Keratinocyte (primary cell): ENCODE results near the gene PARD3B. TPM values are rescaled to one million over a fixed set of nuclear protein-coding genes. Genes with fewer than 3 reads are reported as not detected.
A peak's percentile ranks its signal among the peaks of the same experiment; 100 is the strongest.

Source experiments
- DNase-seq: peaks from one replicate; pipeline ENCODE4 v3.0.0-alpha.2; 2011; ENCODE audit warnings: low read depth, missing footprints, low spot score
- FAIRE-seq: peaks from 2 replicates; lab custom pipeline; 2011; peaks lifted over from hg19 to GRCh38; lab: Jason Lieb, UNC
- H2AFZ ChIP-seq: 2 replicates; pipeline ENCODE4 v1.6.0; 2012; ENCODE audit warnings: low read length, control low read depth, inconsistent platforms; ENCODE audit not compliant: control insufficient read depth
- H3K27ac ChIP-seq: 2 replicates; pipeline ENCODE4 v1.5.1; 2011; ENCODE audit warnings: low read length; ENCODE audit not compliant: control insufficient read depth, insufficient read depth
- H3K27me3 ChIP-seq: 3 replicates; pipeline ENCODE4 v1.6.0; 2011; ENCODE audit warnings: low read length; ENCODE audit not compliant: control insufficient read depth, insufficient read depth; ENCODE audit errors: extremely low read depth
- H3K36me3 ChIP-seq, 2 experiments: 2 replicates in 1 of 2; 3 replicates in 1 of 2; pipeline ENCODE4 v1.5.1; 2011; ENCODE audit warnings: low read length in 2 of 2, mild to moderate bottlenecking in 1 of 2; ENCODE audit not compliant: control insufficient read depth in 2 of 2, insufficient read depth in 2 of 2; ENCODE audit errors: extremely low read depth in 1 of 2
- H3K4me1 ChIP-seq: 3 replicates; pipeline ENCODE4 v1.5.1; 2011; ENCODE audit warnings: low read length; ENCODE audit not compliant: control insufficient read depth, insufficient read depth; ENCODE audit errors: extremely low read depth
- H3K4me2 ChIP-seq: 3 replicates; pipeline ENCODE4 v1.6.0; 2011; ENCODE audit warnings: low read depth, low read length; ENCODE audit not compliant: control insufficient read depth, insufficient read depth; ENCODE audit errors: extremely low read depth
- H3K4me3 ChIP-seq, 3 experiments: fragments of 200-600 bp in 1 of 3; sonication (generic) in 1 of 3; 2 replicates in 2 of 3; 3 replicates in 1 of 3; pipeline ENCODE4 v1.5.1; 2011 to 2016; ENCODE audit warnings: low read length in 3 of 3, mild to moderate bottlenecking in 3 of 3, control low read depth in 2 of 3, inconsistent platforms in 1 of 3, low read depth in 1 of 3, mixed read lengths in 1 of 3, mixed run types in 1 of 3, moderate library complexity in 1 of 3; ENCODE audit not compliant: control insufficient read depth in 2 of 3, insufficient read depth in 2 of 3; ENCODE audit errors: extremely low read depth in 1 of 3
- H3K79me2 ChIP-seq: 2 replicates; pipeline ENCODE4 v1.6.0; 2012; ENCODE audit warnings: low read length; ENCODE audit not compliant: control insufficient read depth, insufficient read depth
- H3K9ac ChIP-seq: 3 replicates; pipeline ENCODE4 v1.6.0; 2011; ENCODE audit warnings: low read length; ENCODE audit not compliant: control insufficient read depth, insufficient read depth; ENCODE audit errors: extremely low read depth
- H3K9me1 ChIP-seq: 3 replicates; pipeline ENCODE4 v1.6.0; 2011; ENCODE audit warnings: low read length; ENCODE audit not compliant: control insufficient read depth, insufficient read depth; ENCODE audit errors: extremely low read depth
- H3K9me3 ChIP-seq: 2 replicates; pipeline ENCODE4 v1.5.1; 2012; ENCODE audit warnings: low read depth, low read length; ENCODE audit not compliant: control insufficient read depth
- H4K20me1 ChIP-seq: 3 replicates; pipeline ENCODE4 v1.6.0; 2011; ENCODE audit warnings: low read length; ENCODE audit not compliant: control insufficient read depth, insufficient read depth; ENCODE audit errors: extremely low read depth
- CTCF ChIP-seq, 3 experiments: IDR thresholded peaks in 1 of 3; conservative IDR thresholded peaks in 1 of 3; optimal IDR thresholded peaks in 1 of 3; 2 replicates in 2 of 3; 3 replicates in 1 of 3; pipeline versions ENCODE3 to v1.5.1; 2011; ENCODE audit warnings: low read length in 3 of 3, mild to moderate bottlenecking in 3 of 3, moderate library complexity in 2 of 3, control low read depth in 1 of 3, inconsistent platforms in 1 of 3; ENCODE audit not compliant: insufficient read depth in 2 of 3; ENCODE audit errors: extremely low read depth in 1 of 3
- EZH2 ChIP-seq: IDR thresholded peaks from one replicate; pipeline ENCODE4 v1.6.1; 2012; ENCODE audit warnings: inconsistent platforms, mild to moderate bottlenecking, low read length, moderate library complexity
- dilution Hi-C: fragments of 300-500 bp; cut with MboI; formaldehyde crosslinking; loops from one replicate; pipeline ENCODE4 v1.7.0; 2020; ENCODE audit warnings: low sequenced_read_pairs; ENCODE audit not compliant: extremely low pct_ligation_motif_present
- polyA plus RNA-seq, 5 experiments: library from polyadenylated mRNA; depleted of rRNA in 3 of 5; stranded (reverse) in 3 of 5; stranded (forward) in 1 of 5; unstranded in 1 of 5; fragments of >200 nt; gene quantifications; 1 replicate in 1 of 5; 2 replicates in 3 of 5; 3 replicates in 1 of 5; pipeline versions ENCODE4 v1.2.1 to v1.2.3, GENCODE V29; 2011 to 2012; ENCODE audit warnings: missing spikeins in 2 of 5, low read depth in 1 of 5, low replicate concordance in 1 of 5

The PARD3B gene
- polyA plus RNA-seq, 1 donor (not counting 4 experiments of a cell fraction or from before 2014, with no cell fraction given) = 1.2 TPM

- FAIRE-seq = peak; percentile 23
- DNase-seq = no peak
These were observed 765.9 kb downstream of the PARD3B start for GRCh38 chr2:205311201-205311600.

GRCh38 chr2:205321231-205321630 is 776.0 kb downstream of the PARD3B start:
- H3K36me3 ChIP-seq = no peaks in the 10 kb centered on the region
- H3K9me1 ChIP-seq = no peaks in the 10 kb centered on the region
- FAIRE-seq (no peak), DNase-seq (no peak)
- no peaks in the 10 kb centered on the region for H4K20me1 ChIP-seq
- H3K4me1 ChIP-seq = no peaks in the 10 kb centered on the region
- no peaks in the 10 kb centered on the region for H3K9me3 ChIP-seq
- no peak overlapping the region for H3K4me2 ChIP-seq
- H2AFZ ChIP-seq = no peak overlapping the region
- H3K4me3 ChIP-seq = no peak overlapping the region
- H3K9ac ChIP-seq = no peak overlapping the region
- no peak overlapping the region for H3K27ac ChIP-seq
- no peaks in the 10 kb centered on the region for H3K79me2 ChIP-seq
- TF ChIP-seq CTCF (optimal IDR thresholded peaks at IDR 0.05 in 1 of 3, IDR thresholded peaks at IDR 0.05 in 1 of 3, conservative IDR thresholded peaks at IDR 0.05 in 1 of 3; ENCODE audit: extremely low read depth in 1 of 3, insufficient read depth in 2 of 3, low read length in 3 of 3) (no peak), EZH2 (no peak)
- dilution Hi-C loops = no loop called here
- H3K27me3 ChIP-seq = no peaks in the 10 kb centered on the region

More at GRCh38 chr2:205311201-205311600, 765.9 kb downstream of the PARD3B start:
- Histone ChIP-seq H3K79me2 (no peaks in the 10 kb centered on the region), H3K27me3 (no peaks in the 10 kb centered on the region), H3K4me1 (no peaks in the 10 kb centered on the region), H3K36me3 (no peaks in the 10 kb centered on the region), H3K9me3 (no peaks in the 10 kb centered on the region), H2AFZ (no peak overlapping the region), H3K4me2 (no peak overlapping the region), H3K27ac (no peak overlapping the region), H4K20me1 (no peaks in the 10 kb centered on the region), H3K4me3 (no peak overlapping the region), H3K9ac (no peak overlapping the region), H3K9me1 (no peaks in the 10 kb centered on the region)
- TF ChIP-seq EZH2 (no peak), CTCF (optimal IDR thresholded peaks at IDR 0.05 in 1 of 3, IDR thresholded peaks at IDR 0.05 in 1 of 3, conservative IDR thresholded peaks at IDR 0.05 in 1 of 3; ENCODE audit: extremely low read depth in 1 of 3, insufficient read depth in 2 of 3, low read length in 3 of 3) (no peak)
- dilution Hi-C loops = no loop called here
